Activated B cell treated with CpG ODN at 0.5 μM for 24 hours (primary cell): ENCODE data around the gene FNDC3A. TPM values are rescaled to one million over a fixed set of nuclear protein-coding genes. Genes with fewer than 3 reads are reported as not detected.
A peak's percentile ranks its signal among the peaks of the same experiment; 100 is the strongest.

Source experiments
- ATAC-seq: fragments of 200-7000 bp; cut with Tn5 transposase; one replicate; pipeline ENCODE4 v1.10.0; 2021; ENCODE audit warnings: low read depth, mild to moderate bottlenecking, moderate library complexity
- CTCF ChIA-PET: fragments of 350-600 bp; sonication (Branson Sonifier 250); formaldehyde crosslinking; loops from one replicate; lab custom pipeline; 2021; ENCODE audit warnings: antibody characterized with exemption; lab: Charles Lee
- POLR2A ChIA-PET: fragments of 350-600 bp; sonication (Branson Sonifier 250); formaldehyde crosslinking; loops from one replicate; lab custom pipeline; 2021; ENCODE audit warnings: antibody characterized with exemption; lab: Charles Lee
- DNase-seq: peaks from one replicate; pipeline ENCODE4 v3.0.0; 2022
- H3K27ac Mint-ChIP-seq: one replicate; pipeline ENCODE4 v1.8.0; 2020; ENCODE audit warnings: mixed read lengths
- H3K27me3 Mint-ChIP-seq: one replicate; pipeline ENCODE4 v1.8.0; 2021; ENCODE audit warnings: mixed read lengths
- H3K36me3 Mint-ChIP-seq: one replicate; pipeline ENCODE4 v1.8.0; 2021; ENCODE audit warnings: low read depth, mixed read lengths
- H3K4me1 Mint-ChIP-seq: one replicate; pipeline ENCODE4 v1.8.0; 2021; ENCODE audit warnings: mixed read lengths
- H3K4me3 Mint-ChIP-seq: one replicate; pipeline ENCODE4 v1.8.0; 2020; ENCODE audit warnings: mild to moderate bottlenecking, mixed read lengths
- H3K9me3 Mint-ChIP-seq: one replicate; pipeline ENCODE4 v1.8.0; 2020; ENCODE audit warnings: mixed read lengths
- CTCF ChIP-seq: fragments of 200-600 bp; IDR thresholded peaks from one replicate; pipeline ENCODE4 v1.8.0; 2022; ENCODE audit warnings: antibody characterized with exemption, mild to moderate bottlenecking
- intact Hi-C: fragments of 100-400 bp; cut with micrococcal nuclease; formaldehyde crosslinking; loops from one replicate; pipeline ENCODE4 v1.15.1; 2024
- total RNA-seq: library from RNA; stranded (reverse); gene quantifications from 2 replicates; pipeline ENCODE4 v1.2.3, GENCODE V29; 2022

The FNDC3A gene
- total RNA-seq, 1 donor from 2014 or later = 34.1 TPM

GRCh38 chr13:49218493-49219051 lies 242.9 kb downstream of the FNDC3A start:
- H3K36me3 Mint-ChIP-seq = no peaks in the 10 kb centered on the region
- CTCF ChIA-PET = no interaction called here
- peaks cover 38% of the 10 kb centered on the region for H3K4me1 Mint-ChIP-seq
- DNase-seq (no peak), ATAC-seq (no peak)
- TF ChIP-seq CTCF = no peak
- H3K9me3 Mint-ChIP-seq = peaks cover 7% of the 10 kb centered on the region
- no peak overlapping the region for H3K4me3 Mint-ChIP-seq
- H3K27me3 Mint-ChIP-seq = peaks cover 49% of the 10 kb centered on the region
- intact Hi-C loops = no loop called here
- POLR2A ChIA-PET = interaction anchor here (1.0 to 1.1 kb wide), 2 partner anchors 9 to 29 kb away, joined by 3 read pairs; partner anchors contain the start of gene CDADC1
- H3K27ac Mint-ChIP-seq = no peak overlapping the region

- Mint-ChIP-seq H3K27ac (no peak overlapping the region), H3K27me3 (peaks cover 49% of the 10 kb centered on the region), H3K36me3 (no peaks in the 10 kb centered on the region), H3K4me1 (peaks cover 27% of the 10 kb centered on the region), H3K4me3 (peak overlapping the region; percentile 64), H3K9me3 (peaks cover 7% of the 10 kb centered on the region)
- ChIA-PET POLR2A (interaction anchor here (0.6 to 1.1 kb wide), 2 partner anchors 28 to 223 kb away, joined by 3 to 8 read pairs; partner anchors contain the start of gene CDADC1), CTCF (no interaction called here)
- ATAC-seq (no peak), DNase-seq (no peak)
- TF ChIP-seq CTCF = no peak
- intact Hi-C loops = no loop called here
These were observed 243.9 kb downstream of the FNDC3A start for GRCh38 chr13:49219647-49220035.

GRCh38 chr13:49220036-49220855 lies 244.5 kb downstream of the FNDC3A start, which contains the start of gene MLNR:
Gene MLNR (plus strand): TSS chr13:49220338. CDS start chr13:49220338, 0 bp downstream.
- CTCF ChIA-PET = no interaction called here
- peaks cover 5% of the 10 kb centered on the region for H3K9me3 Mint-ChIP-seq
- DNase-seq (peak; percentile 33), ATAC-seq (peak; percentile 53)
- no peak for TF ChIP-seq CTCF
- no peaks in the 10 kb centered on the region for H3K36me3 Mint-ChIP-seq
- intact Hi-C loops = no loop called here
- no peak within 1 kb of the TSS for H3K27ac Mint-ChIP-seq
- H3K4me3 Mint-ChIP-seq = peak within 1 kb of the TSS; percentile 72
- H3K27me3 Mint-ChIP-seq = peaks cover 49% of the 10 kb centered on the region
- POLR2A ChIA-PET = no interaction called here
- H3K4me1 Mint-ChIP-seq = peaks cover 21% of the 10 kb centered on the region

- Mint-ChIP-seq H3K9me3 (peaks cover 5% of the 10 kb centered on the region), H3K4me1 (peaks cover 18% of the 10 kb centered on the region), H3K27ac (no peak overlapping the region), H3K4me3 (peak overlapping the region; percentile 72), H3K36me3 (no peaks in the 10 kb centered on the region), H3K27me3 (peaks cover 50% of the 10 kb centered on the region)
- POLR2A ChIA-PET = no interaction called here
- CTCF ChIA-PET = no interaction called here
- ATAC-seq (no peak), DNase-seq (peak; percentile 19)
- intact Hi-C loops = no loop called here
- TF ChIP-seq CTCF = no peak
These were observed 245.3 kb downstream of the FNDC3A start for GRCh38 chr13:49220856-49221589.

- POLR2A ChIA-PET = no interaction called here
- no peaks in the 10 kb centered on the region for H3K36me3 Mint-ChIP-seq
These were observed 245.9 kb downstream of the FNDC3A start for GRCh38 chr13:49221590-49221965.

More at GRCh38 chr13:49221590-49221965, 245.9 kb downstream of the FNDC3A start:
- ATAC-seq (no peak), DNase-seq (no peak)
- Mint-ChIP-seq H3K4me1 (peaks cover 13% of the 10 kb centered on the region), H3K9me3 (no peaks in the 10 kb centered on the region), H3K4me3 (no peak overlapping the region), H3K27me3 (peaks cover 50% of the 10 kb centered on the region), H3K27ac (no peak overlapping the region)
- CTCF ChIA-PET = no interaction called here
- no peak for TF ChIP-seq CTCF
- intact Hi-C loops = no loop called here
